ENCODE measurements around the gene MYOG.
A peak's percentile ranks its signal among the peaks of the same experiment; 100 is the strongest.

MYOG gene

DNA sequence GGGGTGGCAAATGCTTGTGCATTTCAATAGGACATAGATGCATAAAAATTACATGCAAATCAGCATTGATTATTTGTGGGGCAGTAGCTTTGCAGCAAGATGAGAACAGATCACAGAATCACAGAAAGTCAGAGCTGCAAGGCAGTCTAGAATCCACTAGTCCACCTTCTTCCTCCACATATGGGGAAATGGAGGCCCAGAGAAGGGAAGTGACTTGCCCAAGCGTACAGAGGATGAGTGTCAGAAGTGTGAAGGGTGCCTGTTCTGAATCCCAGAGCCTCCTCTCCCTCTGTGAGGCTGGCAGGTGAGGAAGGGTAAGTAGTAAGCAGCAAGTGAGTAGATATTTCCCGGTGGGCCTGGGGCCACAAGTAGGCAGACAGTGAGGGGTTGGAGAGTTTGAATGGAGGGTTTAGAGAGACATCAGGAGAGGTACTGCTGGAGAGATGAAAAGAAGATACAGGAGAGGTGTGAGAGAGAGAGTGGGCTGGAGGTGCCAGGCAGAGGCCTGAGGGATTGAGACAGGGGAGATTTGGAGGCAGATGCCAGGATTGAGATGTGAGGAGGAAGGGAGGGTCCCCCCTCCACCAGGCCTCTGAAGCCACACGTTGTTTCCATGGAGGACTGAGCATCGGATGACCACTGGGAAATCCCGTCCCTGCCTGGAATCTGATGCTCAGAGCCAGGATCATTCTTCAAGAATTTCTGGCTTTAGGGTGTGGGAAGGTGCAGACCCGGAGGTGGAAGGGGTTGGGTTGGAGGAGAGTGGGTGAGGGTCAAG, 4.8 kb upstream of the MYOG start:
- DNase-seq = no peak

DNA sequence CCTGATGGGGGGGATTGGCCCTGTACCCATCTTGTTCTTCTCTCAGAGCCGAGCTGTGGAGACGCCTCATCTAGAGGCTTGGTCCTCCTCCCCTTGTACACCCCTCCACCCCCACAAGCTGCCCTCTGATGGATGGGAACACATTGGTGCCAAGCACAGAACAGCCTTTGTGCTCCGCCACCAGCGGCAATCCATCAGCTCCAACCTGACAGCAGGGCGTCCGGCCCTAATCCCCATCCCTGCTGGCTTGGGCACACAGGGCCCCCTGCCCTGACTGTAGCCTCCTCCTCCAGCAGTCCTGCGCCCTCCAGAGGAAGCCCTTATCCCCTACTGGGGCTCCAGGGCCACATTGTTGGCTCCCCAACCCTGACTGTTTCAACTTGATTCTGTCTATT, 3.8 kb upstream of the MYOG start:
- no peak for DNase-seq

DNA sequence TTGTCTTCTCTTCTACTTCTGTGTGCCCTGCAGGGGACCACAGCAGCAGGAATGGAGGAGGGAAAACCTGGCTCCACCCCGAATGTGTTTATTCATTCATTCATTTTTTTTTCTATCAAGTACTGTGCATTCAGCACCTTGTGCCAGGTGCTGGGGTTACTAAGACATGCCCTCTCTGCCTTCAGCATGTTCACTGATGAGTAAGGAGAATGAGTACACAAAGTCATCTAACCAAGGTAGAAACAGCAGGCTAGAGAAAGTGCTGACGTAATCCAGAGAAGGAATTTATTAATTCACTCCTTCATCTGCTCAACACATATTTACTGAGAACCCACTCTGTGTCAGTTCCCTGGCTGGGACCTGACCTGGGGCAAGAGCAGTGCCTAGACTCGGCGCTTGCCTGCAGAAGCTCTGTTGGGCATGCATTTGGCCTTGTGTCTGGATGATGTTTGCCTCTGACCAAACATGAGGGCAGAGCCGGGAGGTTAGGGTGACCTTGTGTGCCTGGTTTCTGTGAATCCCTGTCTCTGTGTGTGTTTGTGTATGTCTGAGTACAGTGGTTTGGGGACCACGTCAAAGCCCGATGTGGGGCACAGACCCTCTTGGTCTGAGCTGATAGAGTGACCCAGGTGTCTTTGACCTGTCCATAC, 3.3 kb upstream of the MYOG start:
- DNase-seq = no peak

DNA sequence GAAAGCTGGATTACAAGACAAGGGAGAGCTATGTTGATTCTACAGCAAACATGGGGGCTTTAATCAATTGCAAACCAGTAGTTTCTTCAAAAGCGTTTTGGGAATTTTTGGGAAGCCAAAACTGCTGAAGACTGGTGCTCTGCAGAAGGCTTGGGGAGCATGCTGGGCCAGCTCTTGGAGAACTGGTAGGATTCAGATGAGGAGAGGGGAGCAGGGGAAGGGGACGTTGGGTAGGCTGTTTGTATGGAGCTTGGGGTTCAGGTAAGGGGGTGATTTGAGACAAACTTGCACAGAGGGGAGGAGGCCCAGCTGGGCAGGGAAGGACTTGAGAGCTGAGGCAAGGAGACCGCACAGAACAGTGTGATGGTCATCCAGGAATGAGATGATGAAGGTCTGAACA, 2.6 kb upstream of the MYOG start:
- DNase-seq = no peak

DNA sequence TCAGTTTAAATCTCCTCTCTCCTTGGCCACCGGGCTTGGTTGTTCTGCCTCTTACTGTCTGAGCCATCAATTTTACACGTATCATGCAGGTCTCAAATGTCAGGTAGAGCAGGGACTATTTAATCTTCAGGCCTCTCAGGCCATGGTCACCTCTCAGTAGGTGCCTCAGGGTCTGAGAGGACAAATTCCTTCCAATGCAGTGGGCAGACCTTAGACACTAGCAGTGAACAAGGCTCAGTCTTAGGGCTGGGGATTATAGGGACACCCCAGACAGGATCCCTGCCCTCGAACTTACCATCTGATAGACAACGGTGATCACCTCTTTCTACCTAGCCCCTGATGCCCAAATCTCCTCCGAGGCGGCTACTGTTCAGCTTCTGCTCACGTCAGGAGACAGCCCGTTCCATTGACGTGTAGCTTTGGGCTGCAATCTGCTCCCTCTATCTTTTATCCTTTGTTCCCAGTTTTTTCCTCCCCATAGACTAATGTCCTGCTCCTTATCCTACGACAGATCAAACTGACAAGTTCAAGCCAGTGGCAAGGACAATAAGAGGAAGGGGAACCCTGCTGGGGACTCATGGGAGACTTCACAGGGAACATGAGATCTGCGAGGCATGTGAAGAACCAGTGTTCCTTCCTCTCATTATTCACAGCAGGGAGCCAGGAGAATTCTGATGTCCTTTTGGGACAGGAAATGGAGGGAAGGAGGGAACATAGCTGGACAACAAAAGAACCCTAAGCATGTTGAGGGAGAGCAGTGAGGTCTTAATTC, 1.4 kb upstream of the MYOG start:
- no peak for DNase-seq

DNA sequence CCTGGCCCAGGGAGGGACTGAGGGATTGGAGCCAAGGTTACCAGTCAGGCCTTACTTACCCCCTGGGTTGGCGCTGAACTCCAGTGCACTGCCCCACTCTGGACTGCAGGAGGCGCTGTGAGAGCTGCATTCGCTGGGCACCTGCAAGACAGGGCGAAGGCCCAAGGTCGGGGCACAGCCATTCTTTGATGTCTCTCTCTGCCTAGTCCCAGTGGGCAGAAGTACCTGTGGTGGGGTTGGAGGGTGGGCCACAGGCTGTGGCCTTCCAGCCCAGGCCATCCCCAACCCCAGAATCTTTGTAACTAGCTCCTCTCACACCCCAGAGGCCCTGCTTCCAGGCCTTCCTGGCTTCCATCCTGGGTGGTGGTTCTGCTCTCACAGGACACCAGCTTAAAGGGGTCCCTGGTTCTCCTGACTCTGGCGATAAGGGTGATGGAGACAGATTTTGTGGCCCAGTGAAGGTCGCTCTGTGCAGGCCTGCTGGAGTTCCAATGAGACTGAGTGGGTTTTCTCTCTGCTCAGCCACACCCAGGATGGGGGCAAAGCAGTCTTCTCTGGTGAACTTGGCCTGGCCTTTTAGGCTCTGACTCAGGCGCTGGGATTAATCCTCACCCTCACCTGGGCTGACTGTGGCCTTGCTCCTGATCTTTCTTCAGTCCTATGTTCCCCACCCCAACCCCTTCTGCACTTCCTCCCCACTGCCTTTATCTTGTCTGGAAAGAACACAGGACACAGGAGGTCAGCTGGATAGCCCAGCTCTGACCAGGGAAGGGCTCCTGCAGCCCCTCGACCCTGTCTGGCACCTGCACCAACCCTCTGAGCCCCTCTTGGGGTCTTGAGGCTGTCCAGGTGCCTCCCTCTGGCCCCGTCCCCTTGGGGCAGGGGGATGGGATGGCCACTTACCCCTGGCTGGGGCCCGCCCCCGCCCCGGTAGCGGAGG, 954 bp downstream of the MYOG start:
- peak; percentile 31 for DNase-seq

DNA sequence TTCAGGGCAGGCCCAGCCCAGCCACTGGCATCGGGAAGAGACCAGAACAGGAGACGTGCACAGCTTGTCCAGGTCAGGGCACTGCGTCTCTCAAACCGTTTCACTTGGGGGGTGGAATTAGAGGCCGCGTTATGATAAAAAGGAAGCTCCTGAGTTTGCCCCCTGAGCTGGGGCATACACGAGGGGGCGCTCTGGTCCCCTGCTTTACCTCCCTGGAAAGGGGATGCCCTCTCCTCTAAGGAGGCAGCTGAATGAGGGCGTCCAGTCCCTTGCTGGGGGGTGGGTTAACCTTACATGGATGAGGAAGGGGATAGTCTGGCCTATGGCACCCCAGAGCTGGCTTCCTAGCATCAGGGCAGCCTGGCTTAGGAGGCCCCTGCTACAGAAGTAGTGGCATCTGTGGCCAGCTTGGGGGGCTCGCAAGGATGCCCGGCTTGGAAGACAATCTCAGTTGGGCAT, 2.3 kb downstream of the MYOG start:
- DNase-seq = no peak

DNA sequence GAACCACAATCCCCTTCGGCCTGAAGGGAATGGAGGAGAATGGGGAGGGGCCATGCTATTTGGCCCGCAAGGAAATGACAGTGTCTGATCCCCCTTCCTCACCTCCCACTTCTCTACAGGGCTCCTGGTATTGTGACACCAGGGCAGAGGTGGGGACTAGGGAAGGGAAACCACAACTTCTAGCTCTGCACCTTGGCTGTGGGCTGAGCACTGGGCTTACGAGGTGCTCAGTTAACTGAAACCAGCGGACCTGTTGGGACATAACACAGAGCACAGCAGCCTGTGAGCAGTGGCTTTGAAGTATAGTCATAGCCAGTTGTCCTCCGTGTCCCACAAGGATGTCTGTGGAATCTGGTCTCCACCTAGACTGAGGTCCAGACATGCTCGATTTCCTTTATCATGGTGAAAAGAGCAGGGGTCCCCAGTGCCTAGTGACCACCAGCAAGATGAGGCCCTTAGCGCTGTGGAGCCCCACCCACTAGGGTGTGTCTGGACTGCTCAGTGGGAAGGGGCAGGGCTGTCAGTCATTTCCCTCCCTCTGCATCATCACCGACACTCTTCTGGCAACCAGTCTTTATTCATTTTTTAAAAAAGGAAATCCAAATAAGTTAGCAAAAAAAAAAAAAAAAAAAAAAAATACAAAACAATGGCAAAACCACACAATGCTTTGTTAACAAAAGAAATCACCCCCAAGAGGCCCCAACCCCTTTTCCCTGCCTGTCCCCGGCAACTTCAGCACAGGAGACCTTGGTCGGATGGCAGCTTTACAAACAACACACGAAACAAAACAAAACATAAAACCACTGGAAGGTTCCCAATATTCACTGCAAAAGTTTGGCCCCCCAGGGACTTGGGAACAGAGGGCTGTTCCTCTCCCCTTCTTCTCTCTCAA, 3.0 kb downstream of the MYOG start:
- DNase-seq = no peak

DNA sequence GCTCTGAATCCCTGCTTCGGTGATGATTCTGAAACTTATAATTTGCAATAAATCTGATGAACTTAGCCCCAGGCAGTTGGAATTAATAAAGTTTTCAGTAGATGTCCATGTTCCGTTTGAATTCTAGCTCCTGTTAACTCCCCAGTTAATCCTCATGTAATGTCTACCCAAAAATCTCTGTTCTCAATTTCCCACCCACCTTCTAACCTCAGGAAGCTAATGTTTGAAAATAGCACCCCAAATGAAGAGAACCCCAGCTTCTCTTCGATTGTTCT, 3.6 kb downstream of the MYOG start:
- DNase-seq = no peak

DNA sequence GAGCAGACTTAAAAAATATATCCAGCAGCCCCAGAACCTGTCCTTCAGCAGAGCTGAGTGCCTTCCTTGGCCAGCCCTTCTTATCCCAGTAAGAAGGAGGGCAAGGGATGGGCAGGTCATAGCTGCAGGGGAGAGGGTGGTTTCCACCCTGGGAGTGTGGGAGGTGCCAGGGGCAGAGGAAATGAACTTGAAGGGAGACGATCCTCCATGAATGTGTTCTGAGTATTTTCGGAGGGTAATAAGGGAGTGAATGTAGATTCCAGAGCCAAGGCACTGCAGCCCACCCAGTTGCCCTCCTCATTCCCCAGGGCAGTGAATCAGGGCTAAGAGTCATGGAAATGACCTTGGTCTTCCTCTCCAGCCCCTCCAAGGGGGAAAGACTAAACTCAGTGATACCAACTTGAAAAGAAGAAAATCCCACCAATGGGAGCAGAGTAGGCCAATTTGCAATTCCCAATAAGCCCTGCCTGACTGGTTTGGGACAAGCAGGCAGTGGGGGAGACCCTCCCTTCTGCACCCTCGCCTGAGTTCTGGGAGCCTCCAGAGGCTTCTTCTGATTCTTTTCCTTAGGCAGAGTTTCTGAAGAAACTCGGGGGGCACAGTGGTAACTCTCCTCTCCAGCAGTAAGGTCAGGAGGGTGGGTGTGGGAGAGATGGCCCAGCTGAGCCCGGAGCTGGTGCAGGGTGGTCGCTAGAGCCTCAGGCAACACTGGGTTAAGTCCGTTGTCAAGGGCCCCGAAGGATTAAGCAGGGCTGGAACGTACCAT, 4.2 kb downstream of the MYOG start:
- no peak for DNase-seq

DNA sequence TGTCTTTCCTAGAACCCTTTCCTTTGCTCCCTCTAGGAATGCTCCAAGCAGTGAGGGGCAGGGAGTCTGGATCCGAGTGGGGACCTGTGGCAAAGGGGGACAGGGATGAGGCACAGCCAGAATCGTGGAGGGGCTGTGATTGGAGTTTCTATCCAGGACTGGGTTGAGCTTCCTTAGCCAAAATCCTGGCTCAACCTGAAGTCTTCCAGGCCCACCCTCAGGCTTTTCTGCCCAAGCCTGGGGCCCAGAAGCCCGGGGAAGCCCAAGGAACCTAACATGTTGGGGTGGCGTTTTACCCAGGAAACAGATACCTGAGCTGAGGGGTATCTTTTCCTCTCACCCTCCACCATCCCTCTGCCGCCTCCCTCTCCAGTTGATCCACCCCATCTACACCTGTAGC, 5.4 kb downstream of the MYOG start:
- DNase-seq = no peak

DNA sequence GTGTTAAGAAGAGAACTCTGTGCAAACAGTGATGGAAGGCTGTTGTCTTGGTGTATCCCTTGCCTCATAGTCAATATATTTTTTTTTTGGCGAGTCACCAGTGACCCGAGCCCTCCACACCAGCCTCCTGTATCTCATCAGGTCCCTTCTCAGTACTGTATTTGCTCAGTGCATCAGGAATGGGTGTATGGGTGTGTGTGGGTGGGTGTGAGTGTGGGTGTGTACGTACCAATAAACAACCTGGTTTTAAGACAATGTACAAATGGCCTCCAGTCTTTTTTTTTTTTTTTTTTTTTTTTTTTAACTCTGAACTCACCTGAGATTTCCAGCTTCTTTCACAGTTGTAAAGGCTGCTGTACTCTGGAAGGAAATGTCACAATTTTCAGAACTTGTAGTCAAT, 7.3 kb downstream of the MYOG start:
- no peak for DNase-seq

DNA sequence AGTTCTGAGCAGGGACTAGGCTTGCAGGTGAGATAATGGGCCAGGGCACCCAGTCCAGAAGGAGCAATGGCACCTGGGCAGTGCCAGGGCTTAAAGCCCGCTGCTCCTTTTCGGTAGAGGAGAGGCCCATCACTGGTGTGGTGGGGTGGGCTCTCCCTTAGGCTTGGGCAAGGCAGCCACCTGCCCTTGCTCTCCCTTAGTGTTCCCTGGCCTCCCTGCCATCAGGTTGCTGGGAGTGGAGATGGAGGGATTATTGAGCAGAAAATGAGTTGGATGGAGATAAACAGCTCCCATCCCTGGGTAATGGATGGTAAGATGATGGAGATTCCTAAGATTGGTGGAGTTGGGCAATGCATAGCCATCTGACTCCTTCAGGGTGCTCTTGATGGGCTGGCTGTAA, 7.9 kb downstream of the MYOG start:
- no peak for DNase-seq

DNA sequence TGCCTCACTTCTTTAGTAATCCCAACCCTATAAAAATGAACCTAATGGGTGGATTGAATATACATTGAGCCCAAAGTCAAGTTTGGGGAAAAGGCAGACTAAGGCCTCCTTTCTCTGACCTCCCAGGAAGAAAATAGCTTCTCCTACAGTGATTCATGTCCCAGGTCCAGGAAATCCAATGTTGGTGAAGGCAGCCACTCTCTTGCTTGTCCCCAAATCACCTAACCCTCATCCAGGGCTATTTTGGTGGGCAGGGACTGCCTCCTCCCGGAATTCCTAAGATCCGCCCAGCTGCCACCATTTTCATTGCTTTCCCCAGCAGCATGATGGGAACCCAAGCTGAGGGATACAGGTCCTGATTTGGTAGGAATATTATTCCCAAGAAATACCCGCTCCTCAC, 8.4 kb downstream of the MYOG start:
- DNase-seq = no peak

DNA sequence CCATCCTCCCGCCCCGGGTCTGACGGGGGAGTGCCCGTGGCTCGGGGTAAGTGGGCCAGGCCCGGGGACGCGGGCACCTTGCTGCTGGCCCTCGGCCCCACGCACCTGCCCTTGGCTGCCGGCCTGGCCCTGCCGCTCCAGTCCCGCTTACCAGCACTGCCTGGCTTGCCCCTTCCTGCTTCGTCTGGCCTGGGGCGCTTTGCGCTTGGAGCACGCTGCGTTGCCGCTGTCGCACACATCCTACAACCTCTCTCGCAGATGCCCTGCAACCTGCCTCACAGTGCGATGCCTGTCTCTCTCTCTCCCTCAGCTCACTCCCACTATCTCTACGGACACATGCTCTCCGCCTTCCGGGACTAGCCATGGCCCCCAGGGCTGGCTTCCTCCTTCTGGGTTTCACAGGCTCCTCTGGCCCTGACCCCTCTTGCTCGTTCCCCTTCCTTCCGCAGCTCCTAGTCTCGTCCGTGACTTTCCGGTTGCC, 9.7 kb downstream of the MYOG start:
- DNase-seq = no peak

DNA sequence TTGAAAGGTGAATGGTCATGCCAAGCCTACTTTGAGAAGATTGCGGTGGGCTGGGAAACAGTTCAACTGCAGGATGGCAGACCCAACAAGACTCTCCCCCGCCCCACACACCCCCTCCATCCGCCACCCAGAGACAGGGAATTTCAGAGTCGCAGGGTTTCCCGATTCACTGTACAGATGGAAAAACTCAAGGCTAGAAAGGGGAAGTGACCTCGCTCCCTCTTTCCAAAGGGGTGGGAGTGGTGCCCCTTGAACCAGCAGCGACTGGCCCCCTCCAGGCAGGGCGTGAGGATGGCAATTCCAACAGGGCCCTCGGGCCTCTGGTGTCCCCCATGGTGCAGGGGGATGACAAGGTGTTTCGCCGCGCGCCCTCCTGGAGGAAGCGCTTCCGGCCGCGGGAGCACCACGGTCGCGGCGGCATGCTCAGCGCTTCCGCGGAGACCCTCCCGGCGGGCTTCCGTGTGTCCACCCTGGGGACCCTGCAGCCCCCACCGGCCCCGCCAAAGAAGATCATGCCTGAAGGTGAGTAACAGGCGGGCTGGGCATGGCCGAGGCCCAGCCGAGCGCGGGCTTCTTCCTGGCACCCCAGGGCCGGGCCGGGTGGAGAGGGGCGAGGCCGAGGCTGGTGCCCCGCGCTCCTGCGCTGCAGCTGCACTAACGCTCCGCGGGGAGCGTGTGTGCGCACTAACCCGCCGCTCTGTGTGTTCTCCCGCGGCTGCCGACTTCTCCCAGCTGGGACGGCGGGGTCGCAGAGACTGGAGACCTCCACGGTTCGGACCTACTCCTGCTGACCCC, 10.4 kb downstream of the MYOG start:
- no peak for DNase-seq

DNA sequence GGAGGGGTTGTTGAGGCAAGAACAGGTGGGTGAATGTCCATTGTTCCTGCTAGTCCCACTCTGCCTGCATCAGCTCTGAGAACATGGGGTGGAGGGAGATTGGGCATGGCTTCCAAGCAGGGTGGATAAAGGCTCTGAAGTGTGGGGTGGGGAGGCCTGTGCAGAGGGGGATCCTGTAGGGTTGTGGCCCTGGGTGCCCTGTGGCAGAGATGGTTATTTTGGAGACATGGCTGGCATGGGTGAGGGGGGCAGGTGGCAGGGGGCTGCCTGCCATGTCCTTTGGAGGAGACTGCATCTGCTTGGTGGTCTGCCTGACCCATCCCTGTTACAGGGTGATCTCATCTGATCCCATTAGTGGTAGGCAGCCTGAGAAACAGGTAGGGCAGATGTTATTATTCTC, 11.2 kb downstream of the MYOG start:
- DNase-seq = no peak

DNA sequence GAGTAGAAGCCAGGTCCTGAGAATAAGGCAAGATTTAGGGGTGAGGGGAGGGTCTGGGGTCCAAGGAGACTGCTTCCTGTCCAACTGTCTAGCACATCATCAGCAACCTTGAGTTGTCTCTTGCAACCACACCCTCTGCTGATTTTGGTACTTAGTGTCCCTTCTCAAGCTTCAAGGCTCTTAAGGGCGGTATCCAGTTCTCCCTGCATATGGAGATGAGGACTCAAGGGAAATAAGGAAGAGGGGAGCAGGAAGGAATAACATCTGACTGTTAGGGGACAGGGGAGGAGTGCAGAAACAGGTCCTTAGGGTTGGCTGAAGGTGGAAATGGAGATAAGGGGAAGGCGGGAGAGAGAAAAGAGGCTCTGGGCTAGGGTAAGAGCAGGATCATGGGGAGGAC, 12.3 kb downstream of the MYOG start:
- DNase-seq = no peak

DNA sequence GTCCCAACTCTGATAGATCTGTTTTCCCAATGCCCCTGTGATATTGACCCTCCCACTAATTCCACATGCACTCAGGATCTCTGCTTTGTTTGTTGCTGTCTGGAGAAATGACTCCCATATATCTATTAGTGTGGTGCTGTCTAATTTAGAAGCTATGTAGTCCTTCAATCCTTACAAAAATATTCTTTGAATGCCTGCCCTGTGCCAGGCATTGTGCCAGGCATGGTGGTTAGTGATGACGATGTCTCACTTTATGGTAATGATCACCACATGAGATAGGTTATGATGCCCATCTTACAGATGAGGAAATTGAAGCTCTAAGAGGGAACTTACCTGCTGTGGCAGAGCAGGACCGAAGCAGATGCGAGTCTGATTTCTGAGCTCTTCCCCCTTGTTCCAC, 12.9 kb downstream of the MYOG start:
- no peak for DNase-seq

DNA sequence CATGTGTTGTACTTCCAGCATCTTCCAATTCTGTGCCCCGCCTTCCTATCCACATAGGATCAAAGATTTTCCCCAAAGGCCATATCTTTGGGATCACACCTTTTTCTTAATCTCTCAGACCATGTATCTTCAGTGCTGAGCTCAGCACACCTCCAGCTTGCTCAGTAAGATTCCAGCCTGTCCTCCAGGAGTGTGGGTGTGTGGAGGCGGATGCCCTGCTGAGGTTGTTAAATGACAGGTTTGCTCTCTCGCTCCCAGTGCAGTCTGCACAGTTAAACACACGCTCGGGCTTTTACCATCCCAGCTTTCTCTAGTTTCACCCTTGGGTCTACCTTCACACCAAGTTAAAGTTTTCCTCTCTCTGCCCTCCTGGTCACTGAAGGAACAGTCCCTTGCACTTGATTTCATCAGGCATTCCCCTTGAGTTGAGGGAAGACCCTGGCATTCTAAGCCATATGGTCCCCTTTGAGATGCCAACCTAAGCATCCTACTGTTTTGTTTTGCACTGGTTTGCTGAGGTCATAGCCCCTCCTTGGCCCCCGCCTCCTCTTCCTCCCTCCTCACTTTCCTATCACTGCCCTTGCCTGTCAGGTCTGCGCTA, 13.7 kb downstream of the MYOG start:
- no peak for DNase-seq
